ENCODE results near the gene SH3BGRL2.
"Not testable (repeated sequence)": the region's sequence is repeated elsewhere in the genome, so short reads cannot be mapped to it uniquely, and the experiment has no call there.

Gene SH3BGRL2

DNA sequence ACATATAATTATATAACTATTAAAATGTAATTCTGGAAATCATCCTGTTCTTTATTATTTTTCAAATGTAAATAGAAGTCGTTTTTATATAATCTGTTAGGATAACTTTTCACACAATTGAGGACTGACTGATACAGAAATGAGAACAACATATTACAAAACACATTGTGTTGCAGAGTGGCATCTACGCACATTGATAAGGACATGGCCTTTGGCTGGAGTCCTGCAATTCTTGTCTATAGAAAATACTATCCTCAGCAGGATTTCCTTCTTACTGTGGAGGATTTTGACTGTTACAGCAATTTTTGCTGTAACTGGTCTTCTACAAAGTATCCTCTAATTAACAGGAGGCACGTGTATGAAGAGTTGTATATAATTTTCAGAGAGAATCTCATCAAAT lies 19.8 kb downstream of the SH3BGRL2 start:
- DNase-seq, result no peak

DNA sequence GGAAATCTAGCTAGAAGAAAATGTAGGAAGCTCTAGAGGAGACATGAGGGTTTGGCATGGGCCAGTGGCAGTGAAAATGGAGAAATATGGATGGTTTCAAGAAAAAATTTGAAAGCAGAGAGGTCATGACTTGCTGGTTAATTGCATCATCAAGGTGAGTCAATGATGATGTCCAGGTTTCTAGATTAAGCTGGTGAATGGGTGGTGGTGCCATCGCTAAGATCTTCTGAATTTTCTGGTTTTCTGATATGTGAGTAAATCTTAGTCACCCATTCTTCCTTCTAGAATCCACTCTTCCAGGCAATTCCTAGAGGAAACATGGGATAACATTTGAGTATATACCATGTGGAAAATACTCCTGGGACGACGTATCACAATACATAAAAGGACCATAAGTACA lies 25.0 kb downstream of the SH3BGRL2 start:
- DNase-seq, result no peak

DNA sequence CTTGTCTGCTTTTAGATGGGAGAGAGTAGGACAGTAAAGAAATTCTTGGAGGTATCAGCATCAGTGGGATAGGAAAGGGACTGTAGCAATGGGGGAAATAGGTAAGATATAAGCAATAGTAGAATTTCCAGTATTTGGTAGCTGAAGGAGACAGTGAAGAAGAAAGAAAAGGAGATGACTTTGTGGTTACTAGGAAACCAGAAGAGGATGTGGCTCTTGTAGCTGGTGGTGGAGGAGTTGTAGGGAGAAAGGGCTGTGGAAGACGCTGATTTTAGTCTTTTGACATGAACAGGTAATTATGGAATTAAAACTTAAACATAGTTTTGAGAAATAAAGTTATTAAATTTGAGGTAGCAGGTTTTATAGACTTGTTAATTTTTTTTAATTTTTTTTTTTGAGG lies 26.1 kb downstream of the SH3BGRL2 start:
- no peak for DNase-seq

DNA sequence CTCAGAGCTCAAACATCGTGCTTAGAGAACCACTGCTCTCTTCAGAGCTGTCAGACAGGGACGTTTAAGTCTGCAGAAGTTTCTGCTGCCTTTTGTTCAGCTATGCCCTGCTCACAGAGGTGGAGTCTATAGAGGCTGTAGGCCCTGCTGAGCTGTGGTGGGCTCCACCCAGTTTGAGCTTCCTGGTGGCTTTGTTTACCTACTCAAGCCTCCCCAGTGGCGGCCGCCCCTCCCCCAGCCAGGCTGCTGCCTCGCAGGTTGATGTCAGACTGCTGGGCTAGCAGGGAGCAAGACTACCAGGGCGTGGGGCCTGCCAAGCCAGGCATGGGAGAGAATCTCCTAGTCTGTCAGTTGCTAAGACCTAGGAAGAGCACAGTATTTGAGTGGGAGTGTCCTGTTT lies 32.5 kb downstream of the SH3BGRL2 start:
- not testable (repeated sequence) for DNase-seq

DNA sequence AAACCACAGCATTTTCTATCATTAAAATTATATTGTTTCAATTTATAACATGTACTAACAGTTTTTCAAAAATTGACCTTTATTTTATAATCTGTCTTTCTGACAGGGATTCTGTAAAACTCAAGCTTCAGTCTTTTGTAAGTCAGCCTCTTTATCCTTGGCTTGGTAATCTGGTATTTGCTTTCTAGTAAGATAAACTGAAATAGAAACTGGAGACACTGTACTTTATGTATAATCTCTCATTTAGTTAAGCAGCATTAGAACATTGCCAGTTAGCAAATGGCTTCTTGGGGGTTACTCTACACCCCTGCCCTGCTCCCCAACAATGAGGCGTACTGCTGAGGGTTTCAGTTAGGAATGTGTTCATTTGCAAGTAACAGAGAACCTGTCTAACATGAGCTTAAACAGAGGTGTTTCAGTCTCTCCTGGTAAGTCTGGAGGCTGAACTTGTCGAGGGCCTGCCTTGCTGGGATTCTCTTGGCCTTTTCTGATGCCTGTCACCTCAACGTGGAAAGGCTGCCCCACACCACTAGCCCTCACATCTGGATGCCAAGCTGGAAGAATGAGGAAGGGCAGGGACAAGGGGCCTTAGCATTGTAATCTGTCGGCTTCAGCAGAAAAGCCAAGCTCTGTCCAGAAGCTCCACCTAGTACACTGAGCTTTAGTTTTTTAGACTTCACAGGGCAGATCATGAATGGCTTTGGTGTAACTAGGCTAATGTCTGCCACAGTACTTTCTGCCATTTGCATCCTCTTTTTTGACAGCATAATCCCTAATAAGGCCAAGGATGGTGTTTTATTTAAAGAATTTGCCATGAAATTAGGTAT lies 34.8 kb downstream of the SH3BGRL2 start:
- DNase-seq, result no peak

DNA sequence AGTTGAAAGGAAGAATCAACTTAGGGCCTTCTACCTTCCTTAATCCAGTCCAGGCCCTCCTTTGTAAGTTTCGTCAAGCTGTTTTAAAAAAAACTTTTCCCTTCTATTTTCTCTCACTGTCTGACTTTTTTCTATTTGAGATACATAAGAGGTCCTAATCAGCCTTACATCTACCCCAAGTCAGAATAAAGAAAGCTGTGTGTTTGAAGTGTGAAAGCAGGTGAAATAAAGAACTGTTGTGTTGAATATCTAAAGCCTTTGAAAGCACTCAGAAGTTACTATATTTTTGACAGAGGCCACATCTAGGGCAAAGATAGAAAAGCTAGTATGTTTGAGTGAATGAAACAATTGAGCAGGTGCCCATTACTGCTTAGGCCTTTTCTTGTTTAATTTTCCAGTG lies 35.5 kb downstream of the SH3BGRL2 start:
- no peak for DNase-seq

DNA sequence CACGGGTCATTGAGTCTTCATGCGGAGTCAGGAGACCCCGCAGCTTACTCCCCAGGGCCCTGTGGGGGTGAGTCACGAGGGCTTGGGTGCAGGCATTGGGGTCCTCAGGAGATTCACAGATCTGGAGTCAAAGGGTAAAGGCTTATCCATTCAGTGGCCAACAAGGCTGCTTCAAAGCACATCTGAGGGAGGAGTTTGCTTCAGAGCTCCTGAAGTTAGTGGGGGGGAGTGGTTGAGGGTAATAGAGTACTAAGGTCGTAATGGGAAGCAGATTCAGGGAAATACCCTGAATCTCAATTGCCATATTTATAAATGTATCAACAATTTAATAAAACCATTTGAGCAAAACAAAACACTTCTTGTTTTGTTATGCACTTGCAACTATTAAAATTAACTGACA lies 37.3 kb downstream of the SH3BGRL2 start:
- no peak for DNase-seq

DNA sequence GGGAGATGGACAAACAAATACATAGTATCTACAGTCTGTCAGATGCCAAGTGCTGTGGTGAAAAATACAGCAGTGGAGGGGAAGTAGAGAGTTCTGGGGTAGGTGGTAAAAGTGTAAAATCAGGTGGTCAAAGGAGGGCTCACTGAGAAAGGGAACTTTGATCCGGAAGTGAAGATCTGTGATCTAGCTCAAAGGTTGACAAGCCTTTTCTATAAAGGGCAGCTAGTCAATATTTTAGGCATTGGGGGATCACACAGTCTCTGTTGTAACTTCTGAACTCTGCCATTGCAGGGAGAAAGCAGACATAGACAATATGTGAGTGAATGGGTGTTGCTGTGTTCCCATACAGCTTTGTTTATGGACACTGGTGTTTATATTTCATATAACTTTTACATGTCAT lies 38.6 kb downstream of the SH3BGRL2 start:
- no peak for DNase-seq

DNA sequence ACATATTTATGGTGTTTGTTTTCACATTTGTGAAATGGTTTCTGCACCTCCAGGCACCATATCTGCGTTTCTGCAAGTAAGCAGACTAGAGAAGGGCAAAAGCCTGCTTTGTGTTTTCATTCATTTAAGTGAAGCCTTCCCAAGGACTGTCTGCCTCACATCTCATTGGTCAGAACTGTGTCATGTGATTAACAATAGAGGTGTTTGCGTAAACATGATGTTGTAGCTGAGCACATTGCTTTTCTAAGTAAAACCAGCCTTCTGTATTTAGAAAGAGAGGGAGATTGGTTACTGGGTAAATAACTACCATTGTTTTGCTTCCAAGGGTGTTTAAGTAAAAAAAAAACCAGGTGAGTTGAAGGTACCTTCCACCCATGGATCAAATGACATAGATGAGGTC lies 39.7 kb downstream of the SH3BGRL2 start:
- no peak for DNase-seq

DNA sequence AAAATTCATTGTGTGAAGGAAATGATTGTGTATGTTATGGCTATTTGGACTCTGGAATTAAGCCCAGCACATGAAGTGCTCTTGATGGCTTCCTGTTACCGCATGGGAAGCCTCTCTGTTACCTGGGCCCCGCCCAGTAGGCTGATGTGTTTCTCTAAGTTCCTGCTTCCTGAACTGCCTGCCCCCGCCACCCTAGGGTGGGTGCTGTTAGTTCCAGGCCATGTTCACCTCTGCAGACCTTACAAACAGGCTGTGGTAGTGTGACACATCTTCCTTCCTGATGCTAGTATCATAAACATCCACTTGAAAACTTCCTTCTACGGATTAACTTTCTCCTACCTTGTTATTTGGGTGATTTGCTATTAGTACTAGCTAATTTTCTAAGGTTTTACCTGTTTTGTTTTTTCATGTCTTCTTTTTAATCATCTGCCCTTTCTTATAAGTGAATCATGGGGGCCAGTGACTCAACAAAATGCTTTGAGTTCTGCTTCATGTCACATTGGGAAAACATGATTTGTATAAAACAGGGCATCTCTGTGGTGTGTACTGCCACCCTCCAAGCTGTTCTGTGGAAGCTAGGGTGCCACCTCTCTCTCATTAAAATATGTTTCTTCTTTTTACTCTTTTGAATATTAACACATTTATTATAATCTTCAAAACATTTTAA lies 40.6 kb downstream of the SH3BGRL2 start:
- DNase-seq, result no peak

DNA sequence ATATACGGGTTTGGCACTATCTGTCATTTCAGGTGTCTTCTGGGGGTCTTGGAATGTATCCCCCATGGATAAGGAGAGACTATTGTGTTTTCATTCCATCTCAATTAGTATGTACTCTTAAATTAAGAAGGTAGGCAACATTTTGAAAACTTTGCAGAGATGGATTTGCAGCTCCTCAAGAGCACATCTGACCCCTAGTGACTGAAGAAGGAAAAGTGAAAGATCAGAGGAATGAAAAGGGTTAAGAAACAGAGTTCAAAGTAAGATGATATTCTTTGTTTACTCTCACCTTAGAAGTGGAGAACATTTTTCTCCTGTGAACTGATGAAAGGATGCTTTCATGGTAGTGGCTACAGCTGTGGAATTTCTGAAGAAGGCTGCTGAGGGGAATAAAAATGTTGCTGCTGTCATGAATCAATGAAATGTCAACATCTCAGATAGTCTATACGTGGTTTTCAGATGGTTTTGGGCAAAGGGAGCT lies 41.5 kb downstream of the SH3BGRL2 start:
- peak in 1 of 2 experiments; percentile 22 for DNase-seq

DNA sequence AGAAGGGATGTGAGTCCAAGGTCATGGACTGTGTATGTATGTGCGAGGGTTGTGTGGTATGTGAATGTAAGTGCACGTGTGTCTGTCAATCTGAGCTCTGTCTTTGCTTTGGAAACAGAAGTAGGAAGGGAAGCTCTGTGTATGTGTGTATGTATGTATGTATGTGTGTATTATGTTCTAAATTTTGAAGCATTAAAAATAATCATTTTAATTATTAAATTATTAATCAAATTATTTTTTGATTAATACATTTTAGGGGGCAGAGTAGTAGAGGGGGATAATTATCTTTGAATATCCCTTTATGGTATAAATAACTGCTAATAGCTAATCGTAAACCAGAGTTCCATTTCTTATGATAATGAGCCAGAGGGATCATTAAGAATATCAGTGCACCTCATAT lies 42.8 kb downstream of the SH3BGRL2 start:
- DNase-seq, result no peak

DNA sequence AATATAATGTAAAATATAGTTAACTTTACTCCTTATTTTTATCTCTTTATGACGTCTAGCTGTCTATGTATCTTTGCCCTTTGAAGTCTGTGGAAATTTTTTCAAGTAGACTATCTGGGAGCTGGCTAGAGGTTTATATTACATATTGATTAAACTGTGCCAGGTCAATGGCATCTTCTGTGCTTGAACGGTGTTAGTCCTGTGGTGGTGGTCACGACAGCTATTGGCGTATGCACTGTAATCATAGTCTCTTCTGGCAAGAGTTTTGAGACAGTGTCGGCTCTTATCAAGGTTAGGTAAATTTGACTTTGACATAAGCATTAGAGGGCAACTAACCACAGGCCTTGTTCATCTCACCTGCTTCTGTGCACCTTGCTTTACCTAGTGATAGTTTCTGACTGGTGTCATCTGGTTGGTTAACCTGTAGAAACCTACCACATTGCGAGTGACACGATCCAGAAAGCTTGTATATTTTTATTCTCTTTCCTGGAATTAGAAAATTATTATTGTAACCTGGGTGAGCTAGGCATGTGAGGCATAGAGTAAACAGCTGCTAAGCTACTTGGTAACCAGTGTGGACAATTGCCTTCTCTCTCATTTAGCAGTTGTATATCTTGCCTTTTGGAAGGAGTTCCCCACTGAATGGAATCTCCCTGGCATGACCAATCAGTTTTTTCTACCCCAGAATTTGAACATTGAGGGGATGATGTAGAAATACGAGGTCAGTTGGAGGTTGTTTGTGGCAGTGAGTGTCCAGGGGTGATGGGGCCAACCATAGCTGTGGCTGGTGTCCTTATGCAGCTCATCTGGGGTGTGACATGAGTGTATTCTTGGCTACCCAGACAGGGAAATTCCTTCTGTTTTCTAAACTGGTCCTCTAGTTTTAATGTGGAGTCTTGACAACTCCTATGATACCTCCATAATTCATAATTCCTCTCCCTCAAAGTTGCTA lies 45.9 kb downstream of the SH3BGRL2 start:
- no peak for DNase-seq

DNA sequence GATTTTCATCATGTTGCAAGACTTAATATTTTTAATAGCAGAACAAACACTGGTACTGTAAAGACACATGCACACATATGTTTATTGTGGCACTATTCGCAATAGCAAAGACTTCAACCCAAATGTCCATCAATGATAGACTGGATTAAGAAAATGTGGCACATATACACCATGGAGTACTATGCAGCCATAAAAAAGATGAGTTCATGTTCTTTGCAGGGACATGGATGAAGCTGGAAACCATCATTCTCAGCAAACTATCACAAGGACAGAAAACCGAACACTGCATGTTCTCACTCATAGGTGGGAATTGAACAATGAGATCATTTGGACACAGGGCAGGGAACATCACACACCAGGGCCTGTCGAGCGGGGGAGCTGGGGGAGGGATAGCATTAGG lies 51.6 kb downstream of the SH3BGRL2 start:
- DNase-seq, result not testable (repeated sequence)

DNA sequence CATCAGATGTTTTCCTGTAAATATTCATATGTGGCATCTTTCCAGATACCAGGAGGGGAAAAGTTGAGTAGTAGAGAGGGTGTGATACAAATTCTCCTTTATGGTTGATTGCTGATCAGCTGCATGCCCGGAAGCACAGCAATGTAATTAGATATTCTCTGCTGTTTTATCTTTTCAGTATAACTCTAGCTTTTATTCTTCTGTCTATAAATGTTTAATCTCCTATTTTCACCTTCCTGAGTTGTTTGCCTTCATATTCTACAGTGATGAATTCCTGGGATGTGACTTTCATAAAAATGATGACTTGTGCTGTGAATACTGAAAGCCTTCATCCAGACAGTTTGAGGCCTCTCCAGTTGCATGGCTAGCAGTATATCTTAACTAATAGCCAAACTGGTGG lies 53.7 kb downstream of the SH3BGRL2 start:
- DNase-seq, result no peak

DNA sequence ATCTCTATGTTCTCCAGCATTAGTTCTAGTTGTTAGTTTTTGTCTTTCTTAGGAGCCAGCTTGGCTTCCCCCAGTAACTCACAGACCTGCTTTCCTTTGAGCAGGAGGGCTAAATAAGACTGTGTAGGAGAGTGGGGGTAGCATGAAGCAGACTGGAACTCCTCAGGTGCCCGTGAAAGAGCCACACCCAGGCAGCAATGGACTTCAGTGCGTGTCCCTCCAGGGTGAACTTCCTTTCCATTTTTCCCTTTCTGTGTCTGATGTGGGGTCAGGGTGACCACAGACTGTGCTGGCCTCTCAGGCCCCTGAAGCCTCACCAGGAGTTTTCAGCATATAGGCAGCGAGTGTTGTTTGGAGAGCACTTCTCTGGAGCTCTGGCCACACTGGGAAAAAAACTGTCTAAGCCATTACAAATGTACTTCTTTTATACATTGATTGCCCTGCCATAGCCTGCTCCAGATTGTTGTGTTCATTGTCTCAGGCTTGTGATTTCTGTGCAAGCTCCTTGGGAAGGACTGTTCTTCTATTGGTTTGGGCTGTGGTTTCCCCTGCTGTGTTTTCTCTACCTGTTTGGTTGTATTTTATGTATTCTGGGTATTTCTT lies 55.7 kb downstream of the SH3BGRL2 start:
- DNase-seq, result no peak

DNA sequence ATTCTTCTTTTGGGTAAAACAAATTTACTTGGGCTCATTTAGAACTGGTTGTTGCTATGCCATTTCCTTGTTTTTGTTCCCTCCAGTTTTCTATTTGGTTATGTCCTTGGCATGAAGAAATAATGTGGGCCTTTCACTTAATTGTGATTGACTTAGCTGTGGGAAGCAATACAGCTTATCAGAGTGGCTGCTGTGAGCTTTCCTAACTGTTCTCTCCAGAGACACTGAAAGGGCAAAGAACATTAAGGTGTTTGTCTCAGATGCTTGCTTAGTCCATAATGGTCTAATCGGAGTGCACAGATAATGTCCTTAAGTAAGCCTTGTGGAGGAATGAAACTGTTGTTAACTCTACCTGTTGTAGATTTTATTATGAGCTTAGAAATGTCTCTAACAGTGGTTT lies 56.6 kb downstream of the SH3BGRL2 start:
- no peak for DNase-seq

DNA sequence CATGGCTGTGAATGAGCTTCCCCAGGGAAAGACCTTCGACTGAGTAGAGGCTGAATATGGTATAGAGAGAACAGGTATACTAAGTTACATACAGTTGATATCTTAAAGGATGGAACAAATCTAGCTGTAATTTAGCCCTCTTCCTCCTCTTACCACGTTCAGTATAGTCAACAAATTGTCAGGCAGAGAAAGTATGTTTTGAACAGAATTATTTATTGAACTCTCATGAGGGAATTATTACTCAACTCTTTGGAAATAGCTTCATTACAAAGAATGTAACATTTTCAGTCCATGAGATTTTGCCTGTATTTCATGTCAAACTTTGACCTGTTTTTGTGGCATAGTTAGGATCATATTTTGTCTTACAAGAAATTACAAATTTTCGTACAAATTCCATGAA lies 63.0 kb downstream of the SH3BGRL2 start:
- no peak for DNase-seq

DNA sequence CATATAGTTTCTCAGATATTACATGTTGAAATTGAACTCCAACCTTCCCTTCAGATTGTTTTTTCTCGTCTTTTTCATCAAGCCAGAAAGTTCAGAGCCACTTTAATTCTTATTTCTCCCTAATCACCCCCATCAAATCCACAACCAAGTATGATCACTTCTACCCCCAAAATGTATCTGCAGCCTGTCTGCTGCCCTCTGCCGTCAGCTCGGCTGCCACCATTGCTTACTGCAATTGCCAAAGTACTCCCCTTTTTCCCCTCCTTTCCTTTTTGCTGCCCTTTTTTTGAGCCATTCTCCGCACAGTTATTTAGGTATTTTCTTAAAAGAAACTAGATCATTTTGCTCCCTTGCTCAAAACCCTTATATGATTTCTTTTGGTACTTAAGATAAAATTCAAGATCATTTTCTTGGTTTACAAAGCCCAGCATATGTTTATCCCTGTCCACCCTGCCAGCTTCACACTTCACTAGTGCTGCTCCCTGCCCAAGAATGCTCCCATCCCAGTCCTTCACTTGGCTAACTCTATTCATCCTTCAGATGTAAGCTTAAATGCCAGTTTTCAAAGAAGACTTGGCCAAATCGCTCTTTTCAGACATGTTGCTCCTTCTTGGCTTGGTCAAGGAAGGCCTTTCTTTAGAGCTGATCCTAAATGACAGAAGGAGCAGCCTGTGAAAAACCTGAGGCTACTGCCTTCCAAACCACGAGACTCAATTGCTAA lies 63.7 kb downstream of the SH3BGRL2 start:
- no peak for DNase-seq

DNA sequence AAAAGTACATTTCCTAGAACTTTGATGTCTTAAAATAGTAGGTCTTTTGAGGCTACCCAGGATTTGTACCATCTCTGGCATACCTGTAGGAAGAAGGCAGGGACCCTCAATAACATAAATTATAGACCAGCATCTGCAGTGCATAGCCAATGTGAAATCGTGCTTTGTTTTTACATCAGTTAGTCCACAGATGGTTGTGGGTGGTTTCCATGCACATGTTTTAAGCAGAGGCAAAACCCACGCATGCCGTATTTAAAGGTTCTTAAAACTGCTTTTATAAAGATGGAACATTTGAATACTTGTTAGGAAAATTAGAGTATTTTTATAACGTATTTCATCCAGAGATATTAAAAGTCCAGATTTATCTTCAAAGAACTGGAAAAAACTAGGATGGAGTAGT lies 66.3 kb downstream of the SH3BGRL2 start:
- no peak for DNase-seq

DNA sequence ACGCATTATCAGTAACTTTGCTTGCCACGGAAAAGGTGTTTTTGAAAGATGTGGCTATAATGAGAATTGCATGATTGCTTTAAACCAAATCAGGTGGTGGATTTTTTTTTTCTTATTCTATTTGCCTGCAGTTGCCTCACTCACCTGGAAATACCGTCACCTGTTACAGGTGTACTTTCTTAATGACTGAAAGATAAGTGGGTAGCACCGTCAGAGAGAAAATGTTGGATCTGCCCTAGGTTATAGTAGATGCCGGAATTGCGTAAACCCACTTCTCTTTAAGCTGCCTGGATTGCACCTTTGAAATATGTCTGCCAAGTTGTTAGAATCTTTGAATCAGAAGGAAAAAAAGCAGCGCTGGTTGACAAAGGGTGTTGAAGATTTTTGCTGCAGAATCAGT lies 68.5 kb downstream of the SH3BGRL2 start:
- no peak for DNase-seq

DNA sequence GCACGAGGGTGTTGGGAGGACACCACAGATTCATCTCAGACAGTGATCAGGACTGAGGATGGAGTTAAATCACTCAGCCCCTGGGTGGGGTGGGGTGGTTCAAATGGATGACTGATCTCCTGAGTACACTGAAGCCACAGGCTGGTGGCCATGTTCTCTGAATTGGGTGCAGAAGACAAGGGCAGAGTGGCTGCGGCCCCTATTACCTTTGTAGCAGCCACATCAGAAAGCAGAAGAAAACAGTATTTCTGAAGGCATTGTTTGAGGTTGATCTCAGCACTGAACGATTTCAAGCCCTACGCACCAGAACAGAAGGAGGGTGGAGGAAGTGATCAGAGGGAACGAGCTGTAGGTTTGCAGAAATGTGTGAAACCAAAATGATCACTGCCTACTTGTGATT lies 71.6 kb downstream of the SH3BGRL2 start:
- no peak for DNase-seq

All from SW 1271 (cell line).